B cell (primary cell): ENCODE data around the gene PHF21B. TPM values are rescaled to one million over a fixed set of nuclear protein-coding genes. Genes with fewer than 3 reads are reported as not detected.

Experiments used
- ATAC-seq: fragments of 200-7000 bp; cut with Tn5 transposase; one replicate; pipeline ENCODE4 v1.10.0; 2021; ENCODE audit warnings: low read depth, mild to moderate bottlenecking, moderate number of reproducible peaks, moderate library complexity
- CTCF ChIA-PET: fragments of 350-600 bp; sonication (Branson Sonifier 250); formaldehyde crosslinking; loops from one replicate; lab custom pipeline; 2021; ENCODE audit warnings: antibody characterized with exemption, inconsistent platforms; lab: Charles Lee
- POLR2A ChIA-PET: fragments of 350-600 bp; sonication (Branson Sonifier 250); formaldehyde crosslinking; loops from one replicate; lab custom pipeline; 2021; ENCODE audit warnings: antibody characterized with exemption; lab: Charles Lee
- DNase-seq: peaks from one replicate; pipeline ENCODE4 v3.0.0; 2013
- H2AFZ ChIP-seq: 2 replicates; pipeline ENCODE4 v1.6.1; 2012; ENCODE audit warnings: mild to moderate bottlenecking, low read depth, low read length; ENCODE audit not compliant: insufficient read depth, poor library complexity, severe bottlenecking
- H3K27ac ChIP-seq, 2 donors: 1 replicate in 1 of 2; 2 replicates in 1 of 2; pipeline ENCODE4 v1.5.1; 2012 to 2013; ENCODE audit warnings: low read length in 2 of 2, mild to moderate bottlenecking in 2 of 2, moderate library complexity in 1 of 2
- H3K27me3 ChIP-seq, 4 experiments: fragments of 200-600 bp in 1 of 4; sonication (generic) in 1 of 4; replicated peaks in 1 of 4; 1 replicate in 2 of 4; 2 replicates in 2 of 4; pipeline versions ENCODE4 v1.6.1 to v1.7.0; 2013 to 2016; ENCODE audit warnings: low read length in 3 of 4, mild to moderate bottlenecking in 2 of 4, mixed read lengths in 1 of 4, moderate library complexity in 1 of 4; ENCODE audit not compliant: insufficient read depth in 4 of 4, control insufficient read depth in 3 of 4; ENCODE audit errors: control extremely low read depth in 1 of 4
- H3K36me3 ChIP-seq, 2 experiments: replicated peaks in 1 of 2; 1 replicate in 1 of 2; 2 replicates in 1 of 2; pipeline versions ENCODE4 v1.6.1 to v1.7.1; 2013; ENCODE audit warnings: low read length in 1 of 2; ENCODE audit not compliant: insufficient read depth in 2 of 2, control insufficient read depth in 1 of 2; ENCODE audit errors: control extremely low read depth in 1 of 2, extremely low read depth in 1 of 2
- H3K4me1 ChIP-seq, 2 donors: fragments of 200-600 bp in 1 of 2; sonication (generic) in 1 of 2; 1 replicate in 1 of 2; 2 replicates in 1 of 2; pipeline versions ENCODE4 v1.5.1 to v1.6.1; 2013 to 2017; ENCODE audit warnings: low read length in 2 of 2; ENCODE audit not compliant: control insufficient read depth in 2 of 2, insufficient read depth in 2 of 2
- H3K4me2 ChIP-seq: replicated peaks from 2 replicates; pipeline ENCODE3; 2012; ENCODE audit warnings: mild to moderate bottlenecking, low read depth, low read length; ENCODE audit not compliant: poor library complexity, severe bottlenecking
- H3K4me3 ChIP-seq, 5 experiments: fragments of 200-600 bp in 1 of 5; sonication (generic) in 1 of 5; 1 replicate in 3 of 5; 2 replicates in 2 of 5; pipeline versions ENCODE4 v1.5.1 to v1.7.0; 2011 to 2016; ENCODE audit warnings: low read length in 4 of 5, mild to moderate bottlenecking in 4 of 5, low read depth in 2 of 5, control low read depth in 1 of 5, moderate library complexity in 1 of 5; ENCODE audit not compliant: insufficient read depth in 1 of 5; ENCODE audit errors: control extremely low read depth in 1 of 5, extremely low read depth in 1 of 5
- H3K79me2 ChIP-seq: fragments of 200-600 bp; sonication (generic); one replicate; pipeline ENCODE4 v1.6.0; 2016; ENCODE audit warnings: low read length; ENCODE audit not compliant: control insufficient read depth, insufficient read depth
- H3K9ac ChIP-seq: fragments of 200-600 bp; sonication (generic); 2 replicates; pipeline ENCODE4 v1.6.1; 2017; ENCODE audit warnings: mild to moderate bottlenecking, low read length, moderate library complexity
- H3K9me3 ChIP-seq, 3 donors: one replicate each; pipeline versions ENCODE4 v1.6.1 to v1.7.1; 2013; ENCODE audit warnings: low read length in 2 of 3; ENCODE audit not compliant: control insufficient read depth in 2 of 3, insufficient read depth in 1 of 3; ENCODE audit errors: control extremely low read depth in 1 of 3
- H4K20me1 ChIP-seq: 2 replicates; pipeline ENCODE4 v1.6.0; 2012; ENCODE audit warnings: mild to moderate bottlenecking, low read length; ENCODE audit not compliant: insufficient read depth, control insufficient read depth, poor library complexity, severe bottlenecking
- H3K27ac Mint-ChIP-seq: one replicate; pipeline ENCODE4 v1.8.0; 2021; ENCODE audit warnings: mixed read lengths
- H3K27me3 Mint-ChIP-seq: one replicate; pipeline ENCODE4 v1.8.0; 2021; ENCODE audit warnings: mixed read lengths
- H3K4me1 Mint-ChIP-seq: one replicate; pipeline ENCODE4 v1.8.0; 2021; ENCODE audit warnings: mixed read lengths
- H3K4me3 Mint-ChIP-seq: one replicate; pipeline ENCODE4 v1.8.0; 2021; ENCODE audit warnings: mixed read lengths
- H3K9me3 Mint-ChIP-seq: one replicate; pipeline ENCODE4 v1.8.0; 2022; ENCODE audit warnings: mixed read lengths; ENCODE audit not compliant: insufficient read depth
- EZH2 ChIP-seq: IDR thresholded peaks from 2 replicates; pipeline ENCODE4 v1.6.1; 2012; ENCODE audit warnings: borderline replicate concordance, low read depth, mild to moderate bottlenecking, moderate library complexity, low read length; ENCODE audit not compliant: insufficient read depth, poor library complexity, severe bottlenecking
- WGBS: methylation state at CpG from one replicate; pipeline ENCODE4 v1.1.5; 2013; ENCODE audit warnings: missing lambda C conversion rate; ENCODE audit not compliant: insufficient coverage; 5-methylcytosine and 5-hydroxymethylcytosine counted together
- intact Hi-C: fragments of 100-400 bp; cut with micrococcal nuclease; formaldehyde crosslinking; loops from one replicate; pipeline ENCODE4 v1.10.0; 2022
- polyA plus RNA-seq: library from polyadenylated mRNA; depleted of rRNA; stranded (reverse); fragments of >200 nt; gene quantifications from 2 replicates; pipeline ENCODE4 v1.2.3, GENCODE V29; 2012
- total RNA-seq, 2 donors: library from RNA; stranded (reverse); fragments of 120-200 nt in 1 of 2; gene quantifications; 1 replicate in 1 of 2; 2 replicates in 1 of 2; pipeline versions ENCODE4 v1.2.3 to v1.2.4, GENCODE V29; 2013 to 2022
- TF ChIP-seq, protein P1 (sequence below): fragments of 200-600 bp; IDR thresholded peaks from one replicate; pipeline ENCODE4 v1.8.0; 2022; ENCODE audit warnings: antibody characterized with exemption, mild to moderate bottlenecking

The PHF21B gene
- total and polyA plus RNA-seq, 2 donors (not counting 1 experiment from before 2014, with no cell fraction given): not detected

DNA sequence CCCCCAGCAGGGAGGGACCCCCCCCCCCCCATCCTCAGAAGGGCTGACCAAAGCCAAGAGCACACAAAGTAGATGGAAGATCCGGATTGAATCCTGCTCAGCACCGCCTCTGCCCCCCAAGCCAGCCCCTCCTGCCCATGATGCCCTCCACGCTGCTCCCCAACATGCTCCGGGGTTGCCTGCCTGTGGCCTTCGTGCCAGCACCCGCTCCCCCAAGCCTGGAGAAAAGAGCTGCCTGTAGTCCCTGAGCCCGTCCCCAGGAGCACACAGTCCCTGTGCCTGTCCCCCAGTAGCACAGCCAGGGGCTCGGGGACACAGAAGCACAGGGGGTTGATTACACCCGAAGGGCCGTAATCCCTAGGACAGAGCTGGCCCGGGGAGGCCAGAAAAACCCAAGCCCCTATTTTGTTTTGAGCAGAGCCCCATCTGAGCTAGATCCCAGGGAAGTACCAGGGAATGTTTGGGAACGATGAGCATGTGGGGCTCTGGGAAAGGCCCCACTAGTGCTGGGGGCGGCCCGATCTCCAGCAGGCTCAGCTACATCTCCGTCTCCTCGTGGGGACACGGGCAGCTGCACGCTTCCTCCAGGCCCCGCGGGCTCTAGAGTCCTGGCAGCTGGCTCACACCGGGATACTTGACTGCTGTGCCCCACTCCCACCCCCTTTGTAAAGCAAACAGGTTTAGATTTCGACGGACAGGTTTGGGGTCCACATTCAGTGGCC, 66.7 kb downstream of the PHF21B start:
- Histone ChIP-seq H3K4me3 (no peak overlapping the region), H3K27ac (no peak overlapping the region), H3K4me1 (no peaks in the 10 kb centered on the region), H3K27me3 (no peaks in the 10 kb centered on the region), H4K20me1 (no peaks in the 10 kb centered on the region), H3K9me3 (no peaks in the 10 kb centered on the region), H3K4me2 (no peak overlapping the region), H3K9ac (no peak overlapping the region), H3K36me3 (no peaks in the 10 kb centered on the region), H2AFZ (no peak overlapping the region), H3K79me2 (no peaks in the 10 kb centered on the region)
- ATAC-seq (no peak), DNase-seq (no peak)
- 86% methylated on average over 23 of the region's 23 CpGs for WGBS
- no peaks in the 10 kb centered on the region for H3K9me3 Mint-ChIP-seq
- CTCF ChIA-PET: no interaction called here
- POLR2A ChIA-PET: no interaction called here
- intact Hi-C loops: no loop called here
- peaks cover 4% of the 10 kb centered on the region for H3K27me3 Mint-ChIP-seq
- TF ChIP-seq, protein P1, sequence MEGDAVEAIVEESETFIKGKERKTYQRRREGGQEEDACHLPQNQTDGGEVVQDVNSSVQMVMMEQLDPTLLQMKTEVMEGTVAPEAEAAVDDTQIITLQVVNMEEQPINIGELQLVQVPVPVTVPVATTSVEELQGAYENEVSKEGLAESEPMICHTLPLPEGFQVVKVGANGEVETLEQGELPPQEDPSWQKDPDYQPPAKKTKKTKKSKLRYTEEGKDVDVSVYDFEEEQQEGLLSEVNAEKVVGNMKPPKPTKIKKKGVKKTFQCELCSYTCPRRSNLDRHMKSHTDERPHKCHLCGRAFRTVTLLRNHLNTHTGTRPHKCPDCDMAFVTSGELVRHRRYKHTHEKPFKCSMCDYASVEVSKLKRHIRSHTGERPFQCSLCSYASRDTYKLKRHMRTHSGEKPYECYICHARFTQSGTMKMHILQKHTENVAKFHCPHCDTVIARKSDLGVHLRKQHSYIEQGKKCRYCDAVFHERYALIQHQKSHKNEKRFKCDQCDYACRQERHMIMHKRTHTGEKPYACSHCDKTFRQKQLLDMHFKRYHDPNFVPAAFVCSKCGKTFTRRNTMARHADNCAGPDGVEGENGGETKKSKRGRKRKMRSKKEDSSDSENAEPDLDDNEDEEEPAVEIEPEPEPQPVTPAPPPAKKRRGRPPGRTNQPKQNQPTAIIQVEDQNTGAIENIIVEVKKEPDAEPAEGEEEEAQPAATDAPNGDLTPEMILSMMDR: no peak
- no peak for TF ChIP-seq EZH2
- no peak overlapping the region for H3K4me3 Mint-ChIP-seq
- H3K27ac Mint-ChIP-seq: no peak overlapping the region
- H3K4me1 Mint-ChIP-seq: no peaks in the 10 kb centered on the region

DNA sequence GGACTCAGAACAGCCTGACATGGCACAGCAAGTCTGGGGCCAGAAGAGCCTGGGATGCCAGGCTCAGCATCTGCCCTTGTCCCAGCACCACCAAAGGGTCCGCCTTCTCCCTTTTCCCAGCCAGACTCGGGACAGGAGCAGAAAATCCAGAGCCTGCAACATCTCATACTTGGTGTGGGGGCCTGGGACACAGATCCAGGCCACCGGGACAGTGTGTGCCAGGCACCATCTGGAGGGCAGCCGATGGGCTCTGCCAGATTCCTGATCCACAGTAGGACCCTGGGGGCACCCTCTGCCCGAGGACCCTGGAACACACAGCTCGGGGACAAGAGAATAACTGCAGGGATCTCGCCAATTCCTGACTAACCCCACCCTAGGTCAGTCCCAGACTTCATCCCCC, 67.7 kb downstream of the PHF21B start:
- intact Hi-C loops: no loop called here
- WGBS: 72% methylated on average over 6 of the region's 7 CpGs
- no peaks in the 10 kb centered on the region for H3K9me3 ChIP-seq

More for the DNA sequence above, 67.7 kb downstream of the PHF21B start:
- Histone ChIP-seq H3K36me3 (no peaks in the 10 kb centered on the region), H3K4me1 (no peaks in the 10 kb centered on the region), H2AFZ (no peak overlapping the region), H3K4me3 (no peak overlapping the region), H3K9ac (no peak overlapping the region), H3K27ac (no peak overlapping the region), H4K20me1 (no peaks in the 10 kb centered on the region), H3K4me2 (no peak overlapping the region), H3K27me3 (no peaks in the 10 kb centered on the region), H3K79me2 (no peaks in the 10 kb centered on the region)
- DNase-seq: no peak
- no peak for TF ChIP-seq EZH2
- TF ChIP-seq, protein P1: no peak
- ChIA-PET POLR2A (no interaction called here), CTCF (no interaction called here)
- Mint-ChIP-seq H3K4me1 (no peaks in the 10 kb centered on the region), H3K9me3 (no peaks in the 10 kb centered on the region), H3K27me3 (peaks cover 4% of the 10 kb centered on the region), H3K27ac (no peak overlapping the region), H3K4me3 (no peak overlapping the region)
- no peak for ATAC-seq
